Measurements from ENCODE around the gene SIAH2. TPM values are rescaled to one million over a fixed set of nuclear protein-coding genes. Genes with fewer than 3 reads are reported as not detected.

Gene SIAH2
- total and polyA plus RNA-seq, 9 of the 15 experiments (the other 6 are each of a cell fraction or from before 2014, with no cell fraction given): 4.8 to 39.0 (median 29.9) TPM

- H4K20me1 ChIP-seq (replicated peaks; ENCODE audit: control insufficient read depth, insufficient read depth, low read length): no peaks in the 10 kb centered on the region
- H3K4me2 ChIP-seq (ENCODE audit: insufficient read depth, low read length): peak overlapping the region; percentile 65
- H3K4me3 ChIP-seq: no peak overlapping the region
- CTCF ChIA-PET (ENCODE audit: low intra/inter-chr PET ratio): no interaction called here
- H3K79me2 ChIP-seq (ENCODE audit: control insufficient read depth, insufficient read depth, low read length): no peaks in the 10 kb centered on the region
- TSS peak; percentile 82 for BruUV-seq (replicated peaks)
- DNase-seq (ENCODE audit: extremely low read depth in 1 of 4, low spot score in 3 of 4) (peak; percentile 77 to 92 (median 78)), FAIRE-seq (peak; percentile 95), ATAC-seq (peak; percentile 87)
- in situ Hi-C loops (cut with MboI) (loop anchor here (10.0 kb wide), 1 partner anchor 117 kb away; no protein-coding TSS in a partner anchor), intact Hi-C loops (cut with micrococcal nuclease) (loop anchor here (1.0 to 10.0 kb wide), 2 partner anchors 35 to 107 kb away; partner anchors contain the start of gene SIAH2)
- H3K27me3 ChIP-seq (ENCODE audit: control insufficient read depth in 2 of 2, insufficient read depth in 2 of 2, low read length in 2 of 2): no peaks in the 10 kb centered on the region
- peak overlapping the region; percentile 73 to 85; a peak in 3 of 4 replicates for H3K9ac ChIP-seq (ENCODE audit: insufficient read depth in 1 of 2, low read depth in 2 of 2, low read length in 2 of 2)
- H3K4me1 ChIP-seq (replicated peaks in 1 of 2; ENCODE audit: control insufficient read depth in 2 of 2, insufficient read depth in 2 of 2, low read length in 2 of 2): peaks cover 40 to 63% of the 10 kb centered on the region in 2 experiments
- POLR2A ChIA-PET: interaction anchor here (0.6 to 2.4 kb wide), 8 partner anchors 10 to 125 kb away, joined by 3 to 9 read pairs (median 4); partner anchors contain the start of genes SELENOT and SIAH2
- H2AFZ ChIP-seq (ENCODE audit: low read depth, low read length): peak overlapping the region; percentile 92
- no peaks in the 10 kb centered on the region for H3K36me3 ChIP-seq (ENCODE audit: control insufficient read depth, insufficient read depth, low read length)
- H3K9me1 ChIP-seq (ENCODE audit: control insufficient read depth, insufficient read depth, low read length): no peaks in the 10 kb centered on the region
- WGBS (ENCODE audit: insufficient coverage, low coverage, missing lambda C conversion rate): 22% methylated on average over 19 of the region's 19 CpGs
- H3K9me3 ChIP-seq (replicated peaks; ENCODE audit: control insufficient read depth, insufficient read depth, low read depth, low read length): no peaks in the 10 kb centered on the region
- peak overlapping the region; percentile 94 for H3K27ac ChIP-seq (ENCODE audit: extremely low read depth, low read depth, low read length)
- TF ChIP-seq GATAD2A (IDR thresholded peaks at IDR 0.05) (peak; percentile 52), ZMIZ1 (IDR thresholded peaks at IDR 0.05; ENCODE audit: low read depth in 2 of 2, low read length in 2 of 2) (0 out of 4 replicates have a peak, but pooled peaks of 1 of the 2 experiments have one; percentile 57), BRCA1 (IDR thresholded peaks at IDR 0.05) (no peak), BRCA1 (CRISPR knock-in tag; IDR thresholded peaks at IDR 0.05) (no peak), GATA2 (CRISPR knock-in tag; IDR thresholded peaks at IDR 0.05) (peak; percentile 64), MTA1 (IDR thresholded peaks at IDR 0.05; ENCODE audit: borderline replicate concordance) (no peak), PML (IDR thresholded peaks at IDR 0.05; ENCODE audit: low read length) (0 out of 2 replicates have a peak, but pooled peaks have one; percentile 35), ZNF444 (CRISPR knock-in tag; IDR thresholded peaks at IDR 0.05) (no peak), ZNF639 (CRISPR knock-in tag; conservative IDR thresholded peaks at IDR 0.05 in 1 of 2, IDR thresholded peaks at IDR 0.05 in 1 of 2) (peak in 1 of 2 experiments; percentile 56; a peak in 1 of 4 replicates)
Observed at GRCh38 chr3:150727653-150728502, 35.1 kb downstream of the SIAH2 start.
